IPS-18a (cell line): ENCODE data around the gene FGF14.

ENCODE experiments used
- H3K27ac ChIP-seq: one replicate; pipeline ENCODE4 v1.5.1; 2013; ENCODE audit warnings: low read length
- H3K27me3 ChIP-seq: one replicate; pipeline ENCODE4 v1.6.1; 2013; ENCODE audit warnings: mild to moderate bottlenecking, low read length; ENCODE audit not compliant: control insufficient read depth, insufficient read depth
- H3K36me3 ChIP-seq: one replicate; pipeline ENCODE4 v1.6.1; 2013; ENCODE audit warnings: low read depth, low read length; ENCODE audit not compliant: control insufficient read depth
- H3K4me1 ChIP-seq: one replicate; pipeline ENCODE4 v1.6.1; 2013; ENCODE audit warnings: low read depth, low read length; ENCODE audit not compliant: control insufficient read depth
- H3K4me3 ChIP-seq: one replicate; pipeline ENCODE4 v1.5.1; 2013; ENCODE audit warnings: low read length
- H3K9ac ChIP-seq: one replicate; pipeline ENCODE4 v1.6.1; 2013; ENCODE audit warnings: mild to moderate bottlenecking, low read length, moderate library complexity
- H3K9me3 ChIP-seq: one replicate; pipeline ENCODE4 v1.6.1; 2013; ENCODE audit warnings: low read depth, low read length; ENCODE audit not compliant: control insufficient read depth

The FGF14 gene

GRCh38 chr13:102401766-102402165 lies at the start of gene FGF14:
Gene FGF14, minus strand, starts transcription at chr13:102402048.
- no peaks in the 10 kb centered on the region for H3K9me3 ChIP-seq
- H3K36me3 ChIP-seq = no peaks in the 10 kb centered on the region
- H3K9ac ChIP-seq = peak within 1 kb of the TSS; percentile 46
- peaks cover 45% of the 10 kb centered on the region for H3K27me3 ChIP-seq
- no peak within 1 kb of the TSS for H3K27ac ChIP-seq
- peaks cover 8% of the 10 kb centered on the region for H3K4me1 ChIP-seq
- peak within 1 kb of the TSS; percentile 72 for H3K4me3 ChIP-seq

GRCh38 chr13:102443249-102443648 lies 41.4 kb upstream of the FGF14 start:
- no peaks in the 10 kb centered on the region for H3K9me3 ChIP-seq
- no peak overlapping the region for H3K4me3 ChIP-seq
- no peaks in the 10 kb centered on the region for H3K4me1 ChIP-seq
- H3K9ac ChIP-seq = no peak overlapping the region
- no peaks in the 10 kb centered on the region for H3K36me3 ChIP-seq
- H3K27me3 ChIP-seq = no peaks in the 10 kb centered on the region
- H3K27ac ChIP-seq = no peak overlapping the region

GRCh38 chr13:102441085-102441484 lies 39.2 kb upstream of the FGF14 start:
- H3K27ac ChIP-seq = no peak overlapping the region
- no peak overlapping the region for H3K9ac ChIP-seq
- no peak overlapping the region for H3K4me3 ChIP-seq

GRCh38 chr13:102440259-102440936 lies 38.5 kb upstream of the FGF14 start:
- Histone ChIP-seq H3K9ac (no peak overlapping the region), H3K4me1 (no peaks in the 10 kb centered on the region), H3K9me3 (no peaks in the 10 kb centered on the region), H3K4me3 (no peak overlapping the region), H3K27me3 (no peaks in the 10 kb centered on the region), H3K27ac (no peak overlapping the region), H3K36me3 (no peaks in the 10 kb centered on the region)

More at GRCh38 chr13:102441085-102441484, 39.2 kb upstream of the FGF14 start:
- Histone ChIP-seq H3K36me3 (no peaks in the 10 kb centered on the region), H3K27me3 (no peaks in the 10 kb centered on the region), H3K4me1 (no peaks in the 10 kb centered on the region), H3K9me3 (no peaks in the 10 kb centered on the region)

- Histone ChIP-seq H3K9me3 (peaks cover 15% of the 10 kb centered on the region), H3K36me3 (no peaks in the 10 kb centered on the region), H3K4me1 (no peaks in the 10 kb centered on the region), H3K27ac (no peak overlapping the region), H3K27me3 (no peaks in the 10 kb centered on the region), H3K4me3 (no peak overlapping the region), H3K9ac (no peak overlapping the region)
These were observed 20.8 kb upstream of the FGF14 start for GRCh38 chr13:102422690-102423089.

GRCh38 chr13:102405499-102406100 lies 3.8 kb upstream of the FGF14 start:
- Histone ChIP-seq H3K4me1 (peaks cover 8% of the 10 kb centered on the region), H3K9me3 (no peaks in the 10 kb centered on the region), H3K36me3 (no peaks in the 10 kb centered on the region), H3K9ac (no peak overlapping the region), H3K27me3 (peaks cover 22% of the 10 kb centered on the region), H3K4me3 (no peak overlapping the region), H3K27ac (no peak overlapping the region)

- Histone ChIP-seq H3K27me3 (peaks cover 40% of the 10 kb centered on the region), H3K9me3 (no peaks in the 10 kb centered on the region), H3K9ac (peak overlapping the region; percentile 46), H3K4me1 (peaks cover 8% of the 10 kb centered on the region), H3K4me3 (peak overlapping the region; percentile 72), H3K27ac (no peak overlapping the region), H3K36me3 (no peaks in the 10 kb centered on the region)
These were observed 442 bp upstream of the FGF14 start for GRCh38 chr13:102402290-102402689.

GRCh38 chr13:102401265-102401664 lies 583 bp downstream of the FGF14 start:
- Histone ChIP-seq H3K27me3 (peaks cover 45% of the 10 kb centered on the region), H3K27ac (no peak overlapping the region), H3K36me3 (no peaks in the 10 kb centered on the region), H3K9me3 (no peaks in the 10 kb centered on the region), H3K4me1 (peaks cover 8% of the 10 kb centered on the region), H3K4me3 (peak overlapping the region; percentile 72), H3K9ac (peak overlapping the region; percentile 46)

GRCh38 chr13:102400675-102401145 lies 1.1 kb downstream of the FGF14 start:
- Histone ChIP-seq H3K36me3 (no peaks in the 10 kb centered on the region), H3K9me3 (no peaks in the 10 kb centered on the region), H3K9ac (no peak overlapping the region), H3K27me3 (peaks cover 45% of the 10 kb centered on the region), H3K4me1 (peaks cover 8% of the 10 kb centered on the region), H3K27ac (no peak overlapping the region), H3K4me3 (peak overlapping the region; percentile 72)

GRCh38 chr13:102399791-102400674 lies 1.8 kb downstream of the FGF14 start:
- Histone ChIP-seq H3K4me3 (peak overlapping the region; percentile 72), H3K27ac (no peak overlapping the region), H3K36me3 (no peaks in the 10 kb centered on the region), H3K9ac (no peak overlapping the region), H3K4me1 (peaks cover 11% of the 10 kb centered on the region), H3K27me3 (peaks cover 45% of the 10 kb centered on the region), H3K9me3 (no peaks in the 10 kb centered on the region)

- Histone ChIP-seq H3K27ac (no peak overlapping the region), H3K36me3 (no peaks in the 10 kb centered on the region)
These were observed 5.9 kb downstream of the FGF14 start for GRCh38 chr13:102395939-102396338.

More at GRCh38 chr13:102395939-102396338, 5.9 kb downstream of the FGF14 start:
- Histone ChIP-seq H3K4me1 (peaks cover 7% of the 10 kb centered on the region), H3K4me3 (no peak overlapping the region), H3K9ac (no peak overlapping the region), H3K9me3 (no peaks in the 10 kb centered on the region), H3K27me3 (peaks cover 27% of the 10 kb centered on the region)
